RWPE1 (cell line): ENCODE measurements around the gene HHEX.

Source experiments
- CTCF ChIA-PET: fragments of 350-600 bp; sonication (Branson Sonifier 250); formaldehyde crosslinking; extraction: SDS; loops from one replicate; lab custom pipeline; 2021; lab: Yijun Ruan, JAX
- POLR2A ChIA-PET: fragments of 400-600 bp; formaldehyde crosslinking; extraction: SDS; loops from one replicate; lab custom pipeline; 2020; ENCODE audit warnings: antibody characterized with exemption; ENCODE audit not compliant: low non-redundant PET; lab: Yijun Ruan, JAX
- DNase-seq: peaks from one replicate; pipeline ENCODE4 v3.0.0; 2012; ENCODE audit warnings: low spot score
- H3K27ac ChIP-seq: fragments of 450-650 bp; 2 replicates; pipeline ENCODE4 v1.5.1; 2017
- TF ChIP-seq, protein P1 (sequence below): fragments of 450-650 bp; conservative IDR thresholded peaks from 2 replicates; pipeline ENCODE4 v1.5.1; 2017; ENCODE audit warnings: low read depth, mild to moderate bottlenecking

The HHEX gene

GRCh38 chr10:92697663-92698511 is 8.1 kb downstream of the HHEX start:
- ChIA-PET POLR2A (no interaction called here), CTCF (no interaction called here)
- H3K27ac ChIP-seq: no peak overlapping the region
- no peak for DNase-seq
- TF ChIP-seq, protein P1, sequence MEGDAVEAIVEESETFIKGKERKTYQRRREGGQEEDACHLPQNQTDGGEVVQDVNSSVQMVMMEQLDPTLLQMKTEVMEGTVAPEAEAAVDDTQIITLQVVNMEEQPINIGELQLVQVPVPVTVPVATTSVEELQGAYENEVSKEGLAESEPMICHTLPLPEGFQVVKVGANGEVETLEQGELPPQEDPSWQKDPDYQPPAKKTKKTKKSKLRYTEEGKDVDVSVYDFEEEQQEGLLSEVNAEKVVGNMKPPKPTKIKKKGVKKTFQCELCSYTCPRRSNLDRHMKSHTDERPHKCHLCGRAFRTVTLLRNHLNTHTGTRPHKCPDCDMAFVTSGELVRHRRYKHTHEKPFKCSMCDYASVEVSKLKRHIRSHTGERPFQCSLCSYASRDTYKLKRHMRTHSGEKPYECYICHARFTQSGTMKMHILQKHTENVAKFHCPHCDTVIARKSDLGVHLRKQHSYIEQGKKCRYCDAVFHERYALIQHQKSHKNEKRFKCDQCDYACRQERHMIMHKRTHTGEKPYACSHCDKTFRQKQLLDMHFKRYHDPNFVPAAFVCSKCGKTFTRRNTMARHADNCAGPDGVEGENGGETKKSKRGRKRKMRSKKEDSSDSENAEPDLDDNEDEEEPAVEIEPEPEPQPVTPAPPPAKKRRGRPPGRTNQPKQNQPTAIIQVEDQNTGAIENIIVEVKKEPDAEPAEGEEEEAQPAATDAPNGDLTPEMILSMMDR: no peak

DNA sequence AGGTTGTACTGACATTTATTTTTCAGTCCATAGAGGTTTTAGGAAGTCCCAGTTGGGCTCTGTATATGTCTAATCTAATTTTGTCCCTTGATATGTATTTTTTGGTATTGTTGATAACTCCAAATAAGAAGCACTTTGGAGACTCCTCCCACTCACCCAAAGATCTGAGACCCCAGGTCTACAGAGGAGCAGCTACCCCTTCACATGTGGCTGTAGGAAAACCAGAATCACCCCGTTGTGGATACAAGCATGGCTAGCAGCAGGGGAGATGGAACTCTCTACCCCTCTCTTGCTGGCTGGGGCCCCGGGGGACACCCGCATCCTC is 9.4 kb downstream of the HHEX start:
- H3K27ac ChIP-seq: no peak overlapping the region
- POLR2A ChIA-PET: no interaction called here
- no peak for DNase-seq
- CTCF ChIA-PET: no interaction called here
- TF ChIP-seq, protein P1: no peak

DNA sequence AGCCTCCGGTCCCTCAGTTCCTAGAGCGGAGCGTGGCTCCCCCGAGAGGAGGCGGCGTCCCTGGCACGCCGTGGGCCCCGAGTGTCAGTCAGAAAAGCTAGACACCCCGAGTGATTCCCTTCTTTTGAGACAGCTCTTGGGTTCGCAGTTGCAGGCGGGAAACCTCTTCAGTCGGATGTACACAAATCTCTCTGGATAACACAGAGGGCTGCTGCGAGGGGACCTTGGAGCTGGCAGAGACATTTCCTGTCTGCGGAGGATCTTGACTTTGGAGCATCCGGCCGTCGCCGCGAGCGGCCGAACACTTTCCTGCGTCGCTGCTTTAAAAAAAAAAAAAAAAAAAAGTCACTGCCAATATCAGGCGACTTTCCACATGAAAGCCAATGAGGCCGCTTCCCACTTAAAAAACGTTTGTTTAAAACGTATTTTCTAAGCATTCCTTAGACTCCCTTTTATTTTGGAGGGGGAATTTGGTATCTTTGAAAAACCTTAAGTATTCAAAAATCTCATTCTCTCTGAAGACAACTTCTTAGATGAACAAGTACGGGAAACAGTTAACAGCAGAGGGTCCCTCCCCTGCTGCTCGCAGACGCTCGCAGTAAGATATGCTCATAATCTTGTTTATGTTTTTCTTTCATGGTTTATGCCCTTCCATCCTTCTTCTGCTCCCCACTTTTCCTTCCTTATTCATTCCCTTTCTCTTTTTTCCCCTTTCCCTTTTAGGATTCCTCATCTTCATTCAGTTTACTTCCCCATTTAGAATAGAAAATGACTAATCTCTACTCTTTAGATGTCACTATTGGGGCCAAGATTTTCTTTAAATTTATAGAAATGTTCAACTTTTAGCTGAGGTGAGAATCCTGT is 10.0 kb downstream of the HHEX start:
- H3K27ac ChIP-seq: no peak overlapping the region
- ChIA-PET POLR2A (no interaction called here), CTCF (interaction anchor here (0.6 kb wide), 1 partner anchor 11 kb away, joined by 5 read pairs; no protein-coding TSS in a partner anchor)
- TF ChIP-seq, protein P1: no peak
- no peak for DNase-seq

- no peak overlapping the region for H3K27ac ChIP-seq
- TF ChIP-seq, protein P1: no peak
- POLR2A ChIA-PET: no interaction called here
- CTCF ChIA-PET: interaction anchor here (0.5 to 0.6 kb wide), 2 partner anchors 9 to 375 kb away, joined by 3 read pairs; no protein-coding TSS in a partner anchor
- DNase-seq: no peak
Measured at GRCh38 chr10:92702301-92702916, 12.7 kb downstream of the HHEX start.

DNA sequence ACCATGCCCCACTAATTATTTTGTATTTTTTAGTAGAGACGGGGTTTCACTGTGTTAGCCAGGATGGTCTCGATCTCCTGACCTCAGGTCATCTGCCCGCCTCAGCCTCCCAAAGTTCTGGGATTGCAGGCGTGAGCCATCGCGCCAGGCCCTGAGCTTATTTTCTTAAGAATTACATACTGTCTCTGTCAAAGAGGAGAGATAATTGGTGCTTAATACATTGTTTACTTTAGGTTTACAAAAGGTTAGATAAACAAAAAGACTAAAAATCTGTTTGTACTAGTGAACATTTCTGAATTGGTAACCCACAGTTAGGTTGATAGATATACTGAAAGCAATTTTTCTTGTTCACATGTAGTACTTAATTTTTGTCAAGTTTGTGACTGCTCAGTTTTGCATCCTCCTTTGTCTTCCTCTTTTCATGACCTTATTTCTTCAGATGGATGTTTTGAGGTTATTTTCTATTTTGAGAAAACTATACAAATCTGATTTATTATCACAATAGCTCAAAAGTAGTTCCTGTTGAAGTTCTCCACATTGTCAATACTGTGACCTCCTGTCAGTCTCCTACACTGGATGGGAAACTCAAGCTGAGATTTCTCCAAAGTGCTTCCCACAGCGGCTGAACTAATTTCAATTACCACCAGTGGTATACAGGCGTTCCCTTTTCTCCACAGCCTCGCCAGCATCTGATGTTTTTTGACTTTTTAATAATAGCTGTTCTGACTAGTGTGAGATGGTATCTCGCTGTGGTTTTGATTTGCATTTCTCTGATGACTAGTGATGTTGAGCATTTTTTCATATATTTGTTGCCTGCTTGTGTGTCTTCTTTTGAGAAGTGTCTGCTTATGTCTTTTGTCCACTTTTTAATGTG is 22.5 kb downstream of the HHEX start:
- TF ChIP-seq, protein P1: no peak
- ChIA-PET POLR2A (no interaction called here), CTCF (interaction anchor here (0.6 kb wide), 1 partner anchor 29 kb away, joined by 4 read pairs; no protein-coding TSS in a partner anchor)
- no peak for DNase-seq
- no peak overlapping the region for H3K27ac ChIP-seq
